ENCODE measurements around the gene CXCL5. TPM values are rescaled to one million over a fixed set of nuclear protein-coding genes. Genes with fewer than 3 reads are reported as not detected.

CXCL5 gene
- total and polyA plus RNA-seq, 2 of the 13 experiments (the other 11 are each of a cell fraction or from before 2014, with no cell fraction given) = not detected

- 15% methylated on average over 6 of the region's 6 CpGs for WGBS (ENCODE audit: low lambda C conversion rate)
- in situ Hi-C loops (cut with HindIII; ENCODE audit: extremely low pct_ligation_motif_present, low pct_unique_long_range_greater_than_20kb) = no loop called here
- intact Hi-C loops (cut with micrococcal nuclease; ENCODE audit: unreplicated experiment) = no loop called here
Observed at GRCh38 chr4:74000301-74000700, 1.8 kb upstream of the CXCL5 start.

More at GRCh38 chr4:74000301-74000700, 1.8 kb upstream of the CXCL5 start:
- Histone ChIP-seq H3K9ac (ENCODE audit: insufficient read depth, low read depth, low read length) (no peak overlapping the region), H3K27ac (ENCODE audit: extremely low read length, insufficient read depth, low read length) (no peak overlapping the region), H4K20me1 (ENCODE audit: insufficient read depth, low read length) (no peaks in the 10 kb centered on the region), H3K27me3 (ENCODE audit: control insufficient read depth in 1 of 2, insufficient read depth in 2 of 2, low read length in 2 of 2) (peaks cover 3 to 24% of the 10 kb centered on the region in 2 experiments), H3K79me2 (ENCODE audit: insufficient read depth, low read length) (no peaks in the 10 kb centered on the region), H3K36me3 (replicated peaks in 1 of 2; ENCODE audit: control insufficient read depth in 1 of 2, insufficient read depth in 2 of 2, low read length in 2 of 2) (no peaks in the 10 kb centered on the region), H2AFZ (ENCODE audit: low read length) (no peak overlapping the region), H3K4me2 (ENCODE audit: low read depth, low read length) (no peak overlapping the region), H3K9me3 (ENCODE audit: low read length) (no peaks in the 10 kb centered on the region), H3K4me1 (ENCODE audit: insufficient read depth, low read length) (peaks cover 10% of the 10 kb centered on the region), H3K4me3 (replicated peaks in 1 of 3; ENCODE audit: insufficient read depth in 1 of 3, low read depth in 2 of 3, low read length in 3 of 3) (no peak overlapping the region)
- FAIRE-seq (no peak), DNase-seq (ENCODE audit: low spot score) (no peak), ATAC-seq (no peak)
- CTCF ChIA-PET (ENCODE audit: low intra/inter-chr PET ratio, low total read pairs) = no interaction called here
- TF ChIP-seq FOXC1 (CRISPR knock-in tag; IDR thresholded peaks at IDR 0.05; ENCODE audit: borderline replicate concordance) = no peak
- no peak for TF ChIP-seq ZSCAN29 (CRISPR knock-in tag; conservative IDR thresholded peaks at IDR 0.05)
- TF ChIP-seq HIC2 (CRISPR knock-in tag; IDR thresholded peaks at IDR 0.05; ENCODE audit: low read depth) = no peak
- TF ChIP-seq ZNF512 (CRISPR knock-in tag; IDR thresholded peaks at IDR 0.05) = no peak
- TF ChIP-seq SRSF1 (optimal IDR thresholded peaks at IDR 0.05; ENCODE audit: low read depth, low read length) = no peak
- TF ChIP-seq ARID3A (IDR thresholded peaks at IDR 0.05; ENCODE audit: low read depth, low read length) = no peak
- TF ChIP-seq CCDC6 (CRISPR knock-in tag; IDR thresholded peaks at IDR 0.05) = no peak
- no peak for TF ChIP-seq MNT (IDR thresholded peaks at IDR 0.05)
- TF ChIP-seq HNRNPUL1 (IDR thresholded peaks at IDR 0.05; ENCODE audit: low read depth, low read length) = no peak
- TF ChIP-seq ARNT (IDR thresholded peaks at IDR 0.05) = no peak
- TF ChIP-seq ZBTB39 (CRISPR knock-in tag; IDR thresholded peaks at IDR 0.05) = no peak
- no peak for TF ChIP-seq ZBTB33 (CRISPR knock-in tag; IDR thresholded peaks at IDR 0.05)
- POLR2A ChIA-PET = no interaction called here
- no TSS peak for BruUV-seq (replicated peaks)
